ENCODE results near the gene LBHD2. TPM values are rescaled to one million over a fixed set of nuclear protein-coding genes. Genes with fewer than 3 reads are reported as not detected.

LBHD2 gene
- total and polyA plus RNA-seq, 9 donors = 0.09 TPM; not detected in 8

DNA sequence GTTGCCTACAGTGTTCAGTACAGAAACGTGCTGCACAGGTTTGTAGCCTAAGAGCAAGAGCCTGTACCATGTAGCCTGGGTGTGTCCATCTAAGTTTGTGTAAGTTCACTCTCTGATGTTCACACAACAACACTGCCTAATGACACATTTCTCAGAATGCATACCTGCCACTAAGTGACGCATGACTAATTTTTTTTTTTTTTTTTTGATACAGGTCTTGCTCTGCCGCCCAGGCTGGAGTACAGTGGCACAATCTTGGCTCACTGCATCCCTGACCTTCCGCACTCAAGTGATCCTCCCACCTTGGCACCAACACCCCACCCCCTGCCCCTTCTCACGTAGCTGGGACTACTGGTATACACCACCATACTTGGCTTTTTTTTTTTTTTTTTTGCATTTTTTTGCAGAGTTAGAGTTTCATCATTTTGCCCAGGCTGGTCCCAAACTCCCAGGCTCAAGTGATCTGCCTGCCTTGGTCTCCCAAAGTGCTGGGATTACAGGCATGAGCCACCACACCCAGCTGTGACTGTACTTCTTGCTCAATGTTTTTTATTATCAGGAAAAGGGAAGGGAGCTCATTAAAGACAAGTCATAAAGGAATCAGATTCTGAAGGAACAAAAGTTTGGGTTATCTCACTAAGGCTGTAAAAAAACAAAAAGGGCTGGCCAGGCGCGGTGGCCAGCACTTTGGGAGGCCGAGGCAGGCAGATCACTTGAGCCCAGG, 16.6 kb upstream of the LBHD2 start:
- H3K27ac ChIP-seq (ENCODE audit: low read length) = no peak overlapping the region
- DNase-seq = no peak
- H3K4me1 ChIP-seq (ENCODE audit: control insufficient read depth, insufficient read depth, low read length) = peaks cover 3% of the 10 kb centered on the region
- no peak overlapping the region for H3K4me3 ChIP-seq (ENCODE audit: low read length)
- H3K27me3 ChIP-seq (ENCODE audit: control insufficient read depth, insufficient read depth, low read length) = peaks cover 2% of the 10 kb centered on the region
- 79% methylated on average over 7 of the region's 8 CpGs for WGBS (ENCODE audit: insufficient coverage)
- H3K36me3 ChIP-seq (ENCODE audit: control insufficient read depth, insufficient read depth, low read length) = no peaks in the 10 kb centered on the region
- no peaks in the 10 kb centered on the region for H3K9me3 ChIP-seq (replicated peaks; ENCODE audit: control insufficient read depth, low read depth, low read length)

- 64% methylated on average over 12 of the region's 22 CpGs for WGBS (ENCODE audit: insufficient coverage)
- H3K36me3 ChIP-seq (ENCODE audit: control insufficient read depth, insufficient read depth, low read length) = no peaks in the 10 kb centered on the region
- H3K9me3 ChIP-seq (replicated peaks; ENCODE audit: control insufficient read depth, low read depth, low read length) = no peaks in the 10 kb centered on the region
- no peak overlapping the region for H3K4me3 ChIP-seq (ENCODE audit: low read length)
- no peak overlapping the region for H3K27ac ChIP-seq (ENCODE audit: low read length)
- H3K4me1 ChIP-seq (ENCODE audit: control insufficient read depth, insufficient read depth, low read length) = peaks cover 3% of the 10 kb centered on the region
- H3K27me3 ChIP-seq (ENCODE audit: control insufficient read depth, insufficient read depth, low read length) = peaks cover 2% of the 10 kb centered on the region
- DNase-seq = no peak
Measured at GRCh38 chr14:103068351-103069073, 15.5 kb upstream of the LBHD2 start.

DNA sequence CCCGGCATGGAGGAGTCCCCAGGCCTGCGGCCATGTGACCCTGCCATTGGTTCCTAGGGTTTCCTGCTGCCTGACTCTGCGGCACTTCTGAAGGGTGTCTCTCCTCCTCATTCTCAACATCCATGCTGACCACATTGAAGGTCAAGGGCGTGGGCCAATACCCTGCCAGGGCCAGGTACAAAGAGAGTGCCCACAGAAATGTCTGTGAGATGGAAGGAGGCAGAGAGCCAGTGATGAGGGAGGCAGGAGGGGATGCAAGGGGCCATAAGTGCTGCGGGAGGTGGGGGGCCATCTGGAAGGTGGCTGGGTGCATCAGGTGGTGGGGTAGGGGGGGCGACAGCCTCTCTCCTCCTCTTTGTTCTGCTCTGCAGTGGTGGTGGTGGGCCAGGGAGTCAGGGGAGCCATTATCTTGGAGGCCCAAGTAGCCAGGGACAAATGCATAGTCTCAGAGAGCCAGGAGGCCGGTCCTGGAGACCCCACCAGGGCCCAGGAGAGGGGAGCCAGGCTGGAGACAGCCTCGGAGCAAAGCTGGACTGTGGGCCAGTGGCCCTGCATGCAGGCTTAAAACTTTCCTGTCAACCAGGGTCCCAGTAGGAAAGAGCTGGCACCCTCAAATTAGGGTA, 13.6 kb upstream of the LBHD2 start:
- peaks cover 12% of the 10 kb centered on the region for H3K4me1 ChIP-seq (ENCODE audit: control insufficient read depth, insufficient read depth, low read length)
- no peaks in the 10 kb centered on the region for H3K36me3 ChIP-seq (ENCODE audit: control insufficient read depth, insufficient read depth, low read length)
- no peak overlapping the region for H3K27ac ChIP-seq (ENCODE audit: low read length)
- no peak for DNase-seq
- no peaks in the 10 kb centered on the region for H3K9me3 ChIP-seq (replicated peaks; ENCODE audit: control insufficient read depth, low read depth, low read length)
- WGBS (ENCODE audit: insufficient coverage) = 76% methylated on average over 6 of the region's 8 CpGs
- H3K4me3 ChIP-seq (ENCODE audit: low read length) = no peak overlapping the region
- H3K27me3 ChIP-seq (ENCODE audit: control insufficient read depth, insufficient read depth, low read length) = peaks cover 2% of the 10 kb centered on the region

DNA sequence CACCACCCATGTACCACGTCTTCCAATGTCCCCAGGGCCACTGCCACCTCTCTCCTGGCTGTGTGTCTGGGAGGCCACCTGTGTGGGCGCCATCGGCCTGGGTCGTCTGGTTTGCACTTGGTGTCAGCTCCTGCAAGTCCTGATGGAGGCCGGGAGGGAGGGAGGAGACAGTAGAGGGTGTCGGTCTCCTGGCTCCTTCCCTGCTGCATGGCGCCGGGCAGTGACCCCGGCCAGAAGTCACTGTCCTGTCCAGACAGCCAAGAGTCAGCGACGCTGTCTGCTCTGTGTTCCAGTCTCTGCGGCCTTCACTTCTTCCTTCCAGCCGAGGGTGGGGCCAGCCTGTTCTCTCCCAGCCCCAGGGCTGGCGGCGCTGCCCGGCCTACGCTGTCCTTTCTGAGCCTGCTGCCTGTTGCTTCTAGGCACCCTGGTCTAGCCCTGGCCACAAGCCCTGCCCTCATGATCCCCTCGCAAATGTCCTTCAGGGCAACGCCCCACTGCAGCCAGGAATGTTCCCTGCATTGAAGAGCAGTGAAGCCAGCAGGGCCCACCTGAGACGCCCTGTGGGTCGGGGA, 13.0 kb upstream of the LBHD2 start:
- H3K36me3 ChIP-seq (ENCODE audit: control insufficient read depth, insufficient read depth, low read length) = no peaks in the 10 kb centered on the region
- 75% methylated on average over 17 of the region's 21 CpGs for WGBS (ENCODE audit: insufficient coverage)
- H3K4me3 ChIP-seq (ENCODE audit: low read length) = no peak overlapping the region
- peaks cover 2% of the 10 kb centered on the region for H3K27me3 ChIP-seq (ENCODE audit: control insufficient read depth, insufficient read depth, low read length)
- DNase-seq = no peak
- peaks cover 9% of the 10 kb centered on the region for H3K4me1 ChIP-seq (ENCODE audit: control insufficient read depth, insufficient read depth, low read length)
- no peak overlapping the region for H3K27ac ChIP-seq (ENCODE audit: low read length)
- H3K9me3 ChIP-seq (replicated peaks; ENCODE audit: control insufficient read depth, low read depth, low read length) = no peaks in the 10 kb centered on the region

- no peak overlapping the region for H3K27ac ChIP-seq (ENCODE audit: low read length)
- H3K36me3 ChIP-seq (ENCODE audit: control insufficient read depth, insufficient read depth, low read length) = no peaks in the 10 kb centered on the region
- no peak for DNase-seq
- no peaks in the 10 kb centered on the region for H3K9me3 ChIP-seq (replicated peaks; ENCODE audit: control insufficient read depth, low read depth, low read length)
- peaks cover 9% of the 10 kb centered on the region for H3K4me1 ChIP-seq (ENCODE audit: control insufficient read depth, insufficient read depth, low read length)
- WGBS (ENCODE audit: insufficient coverage) = 74% methylated on average over 25 of the region's 32 CpGs
- H3K27me3 ChIP-seq (ENCODE audit: control insufficient read depth, insufficient read depth, low read length) = peaks cover 2% of the 10 kb centered on the region
- no peak overlapping the region for H3K4me3 ChIP-seq (ENCODE audit: low read length)
Measured at GRCh38 chr14:103071544-103072251, 12.3 kb upstream of the LBHD2 start.

GRCh38 chr14:103072595-103073366, 11.2 kb upstream of the LBHD2 start:
- Histone ChIP-seq H3K4me1 (ENCODE audit: control insufficient read depth, insufficient read depth, low read length) (peaks cover 9% of the 10 kb centered on the region), H3K27ac (ENCODE audit: low read length) (no peak overlapping the region), H3K4me3 (ENCODE audit: low read length) (no peak overlapping the region), H3K27me3 (ENCODE audit: control insufficient read depth, insufficient read depth, low read length) (peaks cover 2% of the 10 kb centered on the region), H3K36me3 (ENCODE audit: control insufficient read depth, insufficient read depth, low read length) (no peaks in the 10 kb centered on the region), H3K9me3 (replicated peaks; ENCODE audit: control insufficient read depth, low read depth, low read length) (no peaks in the 10 kb centered on the region)
- 88% methylated on average over 13 of the region's 21 CpGs for whole genome bisulfite sequencing (ENCODE audit: insufficient coverage)
- no peak for DNase-seq

GRCh38 chr14:103073367-103073875, 10.6 kb upstream of the LBHD2 start:
- no peaks in the 10 kb centered on the region for H3K9me3 ChIP-seq (replicated peaks; ENCODE audit: control insufficient read depth, low read depth, low read length)
- H3K27me3 ChIP-seq (ENCODE audit: control insufficient read depth, insufficient read depth, low read length) = peaks cover 2% of the 10 kb centered on the region
- DNase-seq = no peak
- H3K4me3 ChIP-seq (ENCODE audit: low read length) = no peak overlapping the region
- H3K4me1 ChIP-seq (ENCODE audit: control insufficient read depth, insufficient read depth, low read length) = peaks cover 9% of the 10 kb centered on the region
- H3K36me3 ChIP-seq (ENCODE audit: control insufficient read depth, insufficient read depth, low read length) = no peaks in the 10 kb centered on the region
- no peak overlapping the region for H3K27ac ChIP-seq (ENCODE audit: low read length)
- WGBS (ENCODE audit: insufficient coverage) = 75% methylated on average over 14 of the region's 14 CpGs

- Histone ChIP-seq H3K9me3 (replicated peaks; ENCODE audit: control insufficient read depth, low read depth, low read length) (no peaks in the 10 kb centered on the region), H3K4me1 (ENCODE audit: control insufficient read depth, insufficient read depth, low read length) (peaks cover 9% of the 10 kb centered on the region), H3K36me3 (ENCODE audit: control insufficient read depth, insufficient read depth, low read length) (no peaks in the 10 kb centered on the region), H3K27me3 (ENCODE audit: control insufficient read depth, insufficient read depth, low read length) (peaks cover 7% of the 10 kb centered on the region), H3K27ac (ENCODE audit: low read length) (no peak overlapping the region), H3K4me3 (ENCODE audit: low read length) (no peak overlapping the region)
- 57% methylated on average over 15 of the region's 21 CpGs for WGBS (ENCODE audit: insufficient coverage)
- DNase-seq = peak; percentile 53
Measured at GRCh38 chr14:103073876-103074728, 9.9 kb upstream of the LBHD2 start.
